ENCODE data around the gene USP36. TPM values are rescaled to one million over a fixed set of nuclear protein-coding genes. Genes with fewer than 3 reads are reported as not detected.

The USP36 gene
- total and polyA plus RNA-seq, 7 donors = 6.7 to 49.3 (median 25.5) TPM

DNA sequence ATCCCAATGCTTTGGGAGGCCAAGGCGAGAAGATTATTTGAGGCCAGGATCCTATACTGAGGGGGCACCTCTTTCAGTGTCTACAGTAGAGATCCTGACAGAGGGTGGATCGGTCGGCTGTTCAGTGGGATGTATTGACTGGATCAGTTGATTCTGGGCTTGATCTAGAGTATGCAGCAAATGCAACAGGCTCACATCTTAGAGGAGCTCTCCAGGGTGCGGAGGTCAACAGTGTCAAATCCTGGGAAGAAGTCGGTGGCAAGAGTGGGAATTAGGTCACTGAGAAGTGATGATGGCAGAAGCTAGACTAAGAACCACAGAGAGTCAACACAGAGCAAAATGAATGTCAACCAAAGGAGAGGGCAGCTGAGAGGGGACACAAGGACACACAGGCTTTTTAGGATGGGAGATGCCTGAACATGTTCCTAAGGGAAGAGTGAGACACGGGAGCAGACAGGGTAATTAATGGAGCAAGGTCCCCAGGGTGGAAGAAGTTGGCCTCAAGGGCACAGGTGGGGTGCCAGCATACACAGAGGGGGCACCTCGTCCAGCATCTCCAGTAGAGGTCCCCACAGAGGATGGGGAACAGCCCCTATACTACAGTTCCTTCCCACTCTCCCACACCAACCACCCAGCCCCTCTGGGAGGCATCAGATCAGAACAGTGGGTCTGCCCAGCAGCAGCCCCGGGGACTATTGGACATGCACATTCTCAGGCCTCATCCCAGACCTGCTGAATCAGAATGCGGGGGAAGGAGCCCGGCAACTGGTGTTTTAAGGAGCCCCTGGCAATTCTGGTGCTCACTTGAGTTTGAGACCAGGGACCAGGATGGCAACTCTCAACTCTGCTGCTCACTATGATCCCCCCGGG is 48.5 kb downstream of the USP36 start:
- DNase-seq = no peak
- H3K4me1 ChIP-seq = peaks cover 0 to 24% (median 20%) of the 10 kb centered on the region in 4 donors
- H3K27me3 ChIP-seq = no peaks in the 10 kb centered on the region
- H3K27ac ChIP-seq = peak overlapping the region in 3 of 4 donors; percentile 39 to 64 (median 57)
- 86 to 95% methylated on average over 11 of the region's 11 CpGs for WGBS, 2 donors
- no peak overlapping the region for H3K4me3 ChIP-seq
- intact Hi-C loops (cut with DNase I) = no loop called here
- peaks cover 17 to 43% (median 25%) of the 10 kb centered on the region in 4 donors for H3K36me3 ChIP-seq
- H3K9me3 ChIP-seq = no peaks in the 10 kb centered on the region
- TF ChIP-seq EP300 (IDR thresholded peaks at IDR 0.05) (no peak), POLR2A (IDR thresholded peaks at IDR 0.05) (no peak), POLR2AphosphoS5 (IDR thresholded peaks at IDR 0.05) (no peak)
- TF ChIP-seq, protein P1, sequence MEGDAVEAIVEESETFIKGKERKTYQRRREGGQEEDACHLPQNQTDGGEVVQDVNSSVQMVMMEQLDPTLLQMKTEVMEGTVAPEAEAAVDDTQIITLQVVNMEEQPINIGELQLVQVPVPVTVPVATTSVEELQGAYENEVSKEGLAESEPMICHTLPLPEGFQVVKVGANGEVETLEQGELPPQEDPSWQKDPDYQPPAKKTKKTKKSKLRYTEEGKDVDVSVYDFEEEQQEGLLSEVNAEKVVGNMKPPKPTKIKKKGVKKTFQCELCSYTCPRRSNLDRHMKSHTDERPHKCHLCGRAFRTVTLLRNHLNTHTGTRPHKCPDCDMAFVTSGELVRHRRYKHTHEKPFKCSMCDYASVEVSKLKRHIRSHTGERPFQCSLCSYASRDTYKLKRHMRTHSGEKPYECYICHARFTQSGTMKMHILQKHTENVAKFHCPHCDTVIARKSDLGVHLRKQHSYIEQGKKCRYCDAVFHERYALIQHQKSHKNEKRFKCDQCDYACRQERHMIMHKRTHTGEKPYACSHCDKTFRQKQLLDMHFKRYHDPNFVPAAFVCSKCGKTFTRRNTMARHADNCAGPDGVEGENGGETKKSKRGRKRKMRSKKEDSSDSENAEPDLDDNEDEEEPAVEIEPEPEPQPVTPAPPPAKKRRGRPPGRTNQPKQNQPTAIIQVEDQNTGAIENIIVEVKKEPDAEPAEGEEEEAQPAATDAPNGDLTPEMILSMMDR (IDR thresholded peaks at IDR 0.05) = no peak

DNA sequence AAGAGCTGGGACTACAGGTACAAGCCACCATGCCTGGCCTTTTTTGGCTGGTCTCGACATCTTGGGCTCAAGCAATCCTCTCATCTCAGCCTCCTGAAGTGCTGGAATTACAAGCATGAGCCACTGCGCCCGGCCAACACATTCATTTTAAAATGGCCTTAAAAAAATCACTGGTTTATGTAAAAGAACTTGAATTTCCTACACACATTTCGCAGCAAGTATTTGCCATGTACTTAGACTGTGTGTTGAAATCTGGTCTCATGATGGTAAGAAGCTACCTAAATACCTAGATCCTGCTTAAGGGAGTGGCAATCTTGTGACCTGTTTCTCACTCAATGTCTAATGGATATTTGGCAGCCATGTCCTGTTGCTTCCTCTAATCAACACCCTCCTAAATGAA is 50.1 kb downstream of the USP36 start:
- no peak overlapping the region for H3K4me3 ChIP-seq
- 93 to 94% methylated on average over 4 of the region's 4 CpGs for WGBS, 2 donors
- H3K36me3 ChIP-seq = peaks cover 6 to 28% (median 11%) of the 10 kb centered on the region in 4 donors
- no peaks in the 10 kb centered on the region for H3K27me3 ChIP-seq
- TF ChIP-seq, protein P1 (IDR thresholded peaks at IDR 0.05) = no peak
- TF ChIP-seq POLR2A (IDR thresholded peaks at IDR 0.05) (no peak), EP300 (IDR thresholded peaks at IDR 0.05) (no peak), POLR2AphosphoS5 (IDR thresholded peaks at IDR 0.05) (no peak)
- peaks cover 0 to 24% (median 20%) of the 10 kb centered on the region in 4 donors for H3K4me1 ChIP-seq
- no peak for DNase-seq
- no peaks in the 10 kb centered on the region for H3K9me3 ChIP-seq
- H3K27ac ChIP-seq = peak overlapping the region; percentile 42 to 64 (median 60)
- intact Hi-C loops (cut with DNase I) = no loop called here

GRCh38 chr17:78789663-78790181 is 50.9 kb downstream of the USP36 start:
- DNase-seq = peak; percentile 87
- peaks cover 0 to 20% (median 4%) of the 10 kb centered on the region in 4 donors for H3K36me3 ChIP-seq
- H3K27ac ChIP-seq = peak overlapping the region; percentile 42 to 64 (median 60)
- no peak overlapping the region for H3K4me3 ChIP-seq
- no peaks in the 10 kb centered on the region for H3K27me3 ChIP-seq
- H3K4me1 ChIP-seq = peaks cover 0 to 24% (median 20%) of the 10 kb centered on the region in 4 donors
- WGBS, 2 donors = 14 to 48% methylated on average over 14 of the region's 14 CpGs
- TF ChIP-seq POLR2AphosphoS5 (IDR thresholded peaks at IDR 0.05) = no peak
- TF ChIP-seq EP300 (IDR thresholded peaks at IDR 0.05) = no peak
- TF ChIP-seq, protein P1 (IDR thresholded peaks at IDR 0.05) = no peak
- TF ChIP-seq POLR2A (IDR thresholded peaks at IDR 0.05) = no peak
- no peaks in the 10 kb centered on the region for H3K9me3 ChIP-seq
- intact Hi-C loops (cut with DNase I) = no loop called here

GRCh38 chr17:78789149-78789662 is 51.4 kb downstream of the USP36 start:
- no peaks in the 10 kb centered on the region for H3K9me3 ChIP-seq
- WGBS, 2 donors = 61 to 73% methylated on average over 5 of the region's 5 CpGs
- intact Hi-C loops (cut with DNase I) = no loop called here
- H3K27me3 ChIP-seq = no peaks in the 10 kb centered on the region
- H3K4me3 ChIP-seq = no peak overlapping the region
- peaks cover 0 to 24% (median 20%) of the 10 kb centered on the region in 4 donors for H3K4me1 ChIP-seq
- peak overlapping the region; percentile 42 to 64 (median 60) for H3K27ac ChIP-seq
- DNase-seq = no peak
- TF ChIP-seq EP300 (IDR thresholded peaks at IDR 0.05) = no peak
- TF ChIP-seq, protein P1 (IDR thresholded peaks at IDR 0.05) = no peak
- TF ChIP-seq POLR2AphosphoS5 (IDR thresholded peaks at IDR 0.05) = no peak
- TF ChIP-seq POLR2A (IDR thresholded peaks at IDR 0.05) = no peak
- H3K36me3 ChIP-seq = peaks cover 0 to 15% (median 1%) of the 10 kb centered on the region in 4 donors
